ENCODE data around the gene AFM. TPM values are rescaled to one million over a fixed set of nuclear protein-coding genes. Genes with fewer than 3 reads are reported as not detected.
A peak's percentile ranks its signal among the peaks of the same experiment; 100 is the strongest.

The AFM gene
- total RNA-seq, 2 experiments from 2014 or later, result not detected

GRCh38 chr4:73433140-73433539 lies 48.4 kb upstream of the AFM start:
- CTCF ChIA-PET (ENCODE audit: unreplicated experiment), result no interaction called here
- Histone ChIP-seq H3K9me3 (ENCODE audit: low read length) (no peaks in the 10 kb centered on the region), H3K9me2 (ENCODE audit: insufficient read depth, low read length) (no peaks in the 10 kb centered on the region), H3K27ac (ENCODE audit: low read depth, low read length, poor library complexity, severe bottlenecking) (no peak overlapping the region), H4K20me1 (ENCODE audit: insufficient read depth, low read length) (no peaks in the 10 kb centered on the region), H3K79me2 (ENCODE audit: insufficient read depth, low read depth, low read length) (no peaks in the 10 kb centered on the region), H3K4me3 (ENCODE audit: low read depth, low read length, poor library complexity, severe bottlenecking) (no peak overlapping the region), H3K4me1 (ENCODE audit: insufficient read depth, low read length, poor library complexity, severe bottlenecking) (no peaks in the 10 kb centered on the region), H2AFZ (ENCODE audit: low read length) (no peak overlapping the region), H3K4me2 (ENCODE audit: low read length) (no peak overlapping the region), H3K36me3 (ENCODE audit: insufficient read depth, low read length) (no peaks in the 10 kb centered on the region)
- intact Hi-C loops (cut with micrococcal nuclease; ENCODE audit: unreplicated experiment), result no loop called here
- no peak for DNase-seq (ENCODE audit: low spot score)
- BruUV-seq (replicated peaks), result no TSS peak
- TF ChIP-seq CTCF (conservative IDR thresholded peaks at IDR 0.05; ENCODE audit: low read length) (no peak), EZH2phosphoT487 (IDR thresholded peaks at IDR 0.05; ENCODE audit: borderline replicate concordance, low read depth, low read length) (no peak)
- POLR2A ChIA-PET, result interaction anchor here (0.5 to 1.1 kb wide), 2 partner anchors 221 to 265 kb away, joined by 4 read pairs; no protein-coding TSS in a partner anchor

GRCh38 chr4:73434311-73434710 lies 47.2 kb upstream of the AFM start:
- Histone ChIP-seq H3K4me2 (ENCODE audit: low read length) (no peak overlapping the region), H3K4me3 (ENCODE audit: low read depth, low read length, poor library complexity, severe bottlenecking) (no peak overlapping the region), H3K36me3 (ENCODE audit: insufficient read depth, low read length) (no peaks in the 10 kb centered on the region), H3K27ac (ENCODE audit: low read depth, low read length, poor library complexity, severe bottlenecking) (no peak overlapping the region), H2AFZ (ENCODE audit: low read length) (no peak overlapping the region), H3K4me1 (ENCODE audit: insufficient read depth, low read length, poor library complexity, severe bottlenecking) (no peaks in the 10 kb centered on the region), H3K9me2 (ENCODE audit: insufficient read depth, low read length) (no peaks in the 10 kb centered on the region), H3K9me3 (ENCODE audit: low read length) (no peaks in the 10 kb centered on the region), H3K79me2 (ENCODE audit: insufficient read depth, low read depth, low read length) (no peaks in the 10 kb centered on the region), H4K20me1 (ENCODE audit: insufficient read depth, low read length) (no peaks in the 10 kb centered on the region)
- peak; percentile 20 for DNase-seq (ENCODE audit: low spot score)
- BruUV-seq (replicated peaks), result no TSS peak
- ChIA-PET POLR2A (interaction anchor here (0.9 kb wide), 1 partner anchor 9 kb away, joined by 4 read pairs; no protein-coding TSS in a partner anchor), CTCF (ENCODE audit: unreplicated experiment) (no interaction called here)
- intact Hi-C loops (cut with micrococcal nuclease; ENCODE audit: unreplicated experiment), result no loop called here
- TF ChIP-seq CTCF (conservative IDR thresholded peaks at IDR 0.05; ENCODE audit: low read length) (peak; percentile 79), EZH2phosphoT487 (IDR thresholded peaks at IDR 0.05; ENCODE audit: borderline replicate concordance, low read depth, low read length) (no peak)

- intact Hi-C loops (cut with micrococcal nuclease; ENCODE audit: unreplicated experiment), result no loop called here
- no peaks in the 10 kb centered on the region for H3K9me3 ChIP-seq (ENCODE audit: low read length)
- H3K4me1 ChIP-seq (ENCODE audit: insufficient read depth, low read length, poor library complexity, severe bottlenecking), result no peaks in the 10 kb centered on the region
- no peak for TF ChIP-seq EZH2phosphoT487 (IDR thresholded peaks at IDR 0.05; ENCODE audit: borderline replicate concordance, low read depth, low read length)
- no peak for TF ChIP-seq CTCF (conservative IDR thresholded peaks at IDR 0.05; ENCODE audit: low read length)
- H3K36me3 ChIP-seq (ENCODE audit: insufficient read depth, low read length), result no peaks in the 10 kb centered on the region
- H3K4me3 ChIP-seq (ENCODE audit: low read depth, low read length, poor library complexity, severe bottlenecking), result no peak within 1 kb of the TSS
- DNase-seq (ENCODE audit: low spot score), result no peak
- H3K27ac ChIP-seq (ENCODE audit: low read depth, low read length, poor library complexity, severe bottlenecking), result no peak within 1 kb of the TSS
- H4K20me1 ChIP-seq (ENCODE audit: insufficient read depth, low read length), result no peaks in the 10 kb centered on the region
- CTCF ChIA-PET (ENCODE audit: unreplicated experiment), result no interaction called here
- POLR2A ChIA-PET, result no interaction called here
- H3K9me2 ChIP-seq (ENCODE audit: insufficient read depth, low read length), result no peaks in the 10 kb centered on the region
- H2AFZ ChIP-seq (ENCODE audit: low read length), result no peak within 1 kb of the TSS
- no peak within 1 kb of the TSS for H3K4me2 ChIP-seq (ENCODE audit: low read length)
- H3K79me2 ChIP-seq (ENCODE audit: insufficient read depth, low read depth, low read length), result no peaks in the 10 kb centered on the region
- no TSS peak for BruUV-seq (replicated peaks)
Measured at GRCh38 chr4:73435984-73436383, 45.6 kb upstream of the AFM start, which contains the start of gene AFP. Gene AFP, plus strand, starts transcription at chr4:73436221. Its CDS starts 42 bp downstream, at chr4:73436263.
